Hepatocyte (in vitro differentiated cells): ENCODE results near the gene VAV1. TPM values are rescaled to one million over a fixed set of nuclear protein-coding genes. Genes with fewer than 3 reads are reported as not detected.

Source experiments
- DNase-seq: peaks from one replicate; pipeline ENCODE4 v3.0.0-alpha.2; 2016; ENCODE audit warnings: low spot score
- H2AFZ ChIP-seq: fragments of 200-600 bp; sonication (generic); 2 replicates; pipeline ENCODE4 v1.6.0; 2016; ENCODE audit warnings: antibody characterized with exemption, mild to moderate bottlenecking
- H3K27ac ChIP-seq: fragments of 200-600 bp; sonication (generic); 2 replicates; pipeline ENCODE4 v1.5.1; 2016; ENCODE audit warnings: mild to moderate bottlenecking
- H3K27me3 ChIP-seq: fragments of 200-600 bp; sonication (generic); 2 replicates; pipeline ENCODE4 v1.6.1; 2016
- H3K36me3 ChIP-seq: fragments of 200-600 bp; sonication (generic); replicated peaks from 2 replicates; pipeline ENCODE4 v1.5.1; 2016; ENCODE audit warnings: low read depth; ENCODE audit not compliant: insufficient read depth
- H3K4me1 ChIP-seq: fragments of 200-600 bp; sonication (generic); 2 replicates; pipeline ENCODE4 v1.5.1; 2016; ENCODE audit warnings: mild to moderate bottlenecking, moderate library complexity; ENCODE audit not compliant: insufficient read depth
- H3K4me2 ChIP-seq: fragments of 200-600 bp; sonication (generic); 2 replicates; pipeline ENCODE4 v1.6.0; 2016
- H3K4me3 ChIP-seq: fragments of 200-600 bp; sonication (generic); 2 replicates; pipeline ENCODE4 v1.5.1; 2016; ENCODE audit warnings: mild to moderate bottlenecking
- H3K79me2 ChIP-seq: fragments of 200-600 bp; sonication (generic); 2 replicates; pipeline ENCODE4 v1.6.0; 2017; ENCODE audit warnings: mild to moderate bottlenecking
- H3K9me2 ChIP-seq: fragments of 200-600 bp; sonication (generic); replicated peaks from 2 replicates; pipeline ENCODE4 v1.6.0; 2017; ENCODE audit warnings: mild to moderate bottlenecking; ENCODE audit not compliant: insufficient read depth
- H3K9me3 ChIP-seq: fragments of 200-600 bp; sonication (generic); 2 replicates; pipeline ENCODE4 v1.5.1; 2016; ENCODE audit warnings: low read depth, mild to moderate bottlenecking
- H4K20me1 ChIP-seq: fragments of 200-600 bp; sonication (generic); 2 replicates; pipeline ENCODE4 v1.6.0; 2016; ENCODE audit warnings: mild to moderate bottlenecking; ENCODE audit not compliant: insufficient read depth, poor library complexity, severe bottlenecking
- EZH2 ChIP-seq: fragments of 200-600 bp; sonication (generic); IDR thresholded peaks from 2 replicates; pipeline ENCODE4 v1.6.1; 2016; ENCODE audit warnings: antibody characterized with exemption, mild to moderate bottlenecking, borderline replicate concordance
- EZH2phosphoT487 ChIP-seq: fragments of 200-600 bp; sonication (generic); IDR thresholded peaks from one replicate; pipeline ENCODE4 v1.6.1; 2018; ENCODE audit warnings: antibody characterized with exemption, mild to moderate bottlenecking, low read depth, moderate library complexity; ENCODE audit not compliant: unreplicated experiment, severe bottlenecking
- WGBS: methylation state at CpG from one replicate; pipeline ENCODE4 v1.1.6; 2016; ENCODE audit warnings: low lambda C conversion rate; ENCODE audit errors: missing lambda C conversion rate; 5-methylcytosine and 5-hydroxymethylcytosine counted together
- polyA plus RNA-seq: library from polyadenylated mRNA; unstranded; fragments of >200 nt; fragmentation: Nextera tagmentation; extraction: Ambion mirVana; gene quantifications from 2 replicates; pipeline ENCODE4 v1.2.1, GENCODE V29; 2016
- total RNA-seq: library from RNA; depleted of rRNA; stranded (reverse); fragments of >200 nt; gene quantifications from 2 replicates; pipeline ENCODE4 v1.2.3, GENCODE V29; 2014
- TF ChIP-seq, protein P1 (sequence below): fragments of 200-600 bp; sonication (generic); IDR thresholded peaks from 2 replicates; pipeline ENCODE4 v1.5.1; 2016; ENCODE audit warnings: antibody characterized with exemption, mild to moderate bottlenecking; ENCODE audit not compliant: poor library complexity

Gene VAV1
- total and polyA plus RNA-seq, 2 experiments from 2014 or later, result 0.23 TPM; not detected in 1

DNA sequence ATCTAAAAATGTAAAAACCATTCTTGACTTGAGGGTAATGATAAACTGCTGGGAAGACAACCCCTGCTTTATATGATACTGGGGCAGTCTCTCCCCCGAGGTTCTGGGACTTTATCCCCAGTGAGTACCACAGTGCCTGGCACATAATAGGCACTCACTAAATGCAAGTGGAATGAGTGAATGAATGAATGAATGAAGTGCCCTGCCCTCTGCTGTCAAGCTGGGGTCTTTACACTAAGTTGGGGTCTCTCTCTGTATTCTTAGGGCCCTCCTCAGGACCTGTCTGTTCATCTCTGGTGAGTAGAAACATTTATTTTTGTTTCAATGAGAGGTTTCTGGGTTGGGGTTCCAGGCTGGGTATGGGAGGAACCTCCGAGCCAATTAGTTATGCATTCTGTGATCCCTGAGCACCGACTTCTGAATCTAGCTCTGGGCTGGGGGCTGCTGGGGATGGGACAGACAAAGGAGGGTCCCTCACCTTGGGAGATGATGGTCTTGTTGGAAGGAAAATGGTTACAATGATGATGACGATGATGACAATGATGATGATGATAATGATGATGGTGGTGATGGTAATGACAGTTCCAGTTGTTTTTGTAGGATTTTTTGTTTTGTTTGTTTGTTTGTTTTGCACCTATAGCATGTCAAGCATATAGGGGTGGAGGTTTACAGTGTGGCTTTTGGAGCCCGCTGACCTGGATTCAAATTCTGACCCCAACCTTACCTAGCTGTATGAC is 70.5 kb downstream of the VAV1 start:
- Histone ChIP-seq H3K27ac (no peak overlapping the region), H3K36me3 (no peaks in the 10 kb centered on the region), H3K4me3 (no peak overlapping the region), H3K79me2 (no peaks in the 10 kb centered on the region), H3K4me1 (no peaks in the 10 kb centered on the region), H4K20me1 (no peaks in the 10 kb centered on the region), H3K4me2 (no peak overlapping the region), H3K27me3 (no peaks in the 10 kb centered on the region), H3K9me2 (no peaks in the 10 kb centered on the region), H3K9me3 (no peaks in the 10 kb centered on the region), H2AFZ (no peak overlapping the region)
- WGBS, result 82% methylated on average over 5 of the region's 5 CpGs
- TF ChIP-seq EZH2phosphoT487 (no peak), EZH2 (no peak)
- TF ChIP-seq, protein P1, sequence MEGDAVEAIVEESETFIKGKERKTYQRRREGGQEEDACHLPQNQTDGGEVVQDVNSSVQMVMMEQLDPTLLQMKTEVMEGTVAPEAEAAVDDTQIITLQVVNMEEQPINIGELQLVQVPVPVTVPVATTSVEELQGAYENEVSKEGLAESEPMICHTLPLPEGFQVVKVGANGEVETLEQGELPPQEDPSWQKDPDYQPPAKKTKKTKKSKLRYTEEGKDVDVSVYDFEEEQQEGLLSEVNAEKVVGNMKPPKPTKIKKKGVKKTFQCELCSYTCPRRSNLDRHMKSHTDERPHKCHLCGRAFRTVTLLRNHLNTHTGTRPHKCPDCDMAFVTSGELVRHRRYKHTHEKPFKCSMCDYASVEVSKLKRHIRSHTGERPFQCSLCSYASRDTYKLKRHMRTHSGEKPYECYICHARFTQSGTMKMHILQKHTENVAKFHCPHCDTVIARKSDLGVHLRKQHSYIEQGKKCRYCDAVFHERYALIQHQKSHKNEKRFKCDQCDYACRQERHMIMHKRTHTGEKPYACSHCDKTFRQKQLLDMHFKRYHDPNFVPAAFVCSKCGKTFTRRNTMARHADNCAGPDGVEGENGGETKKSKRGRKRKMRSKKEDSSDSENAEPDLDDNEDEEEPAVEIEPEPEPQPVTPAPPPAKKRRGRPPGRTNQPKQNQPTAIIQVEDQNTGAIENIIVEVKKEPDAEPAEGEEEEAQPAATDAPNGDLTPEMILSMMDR, result no peak
- no peak for DNase-seq

DNA sequence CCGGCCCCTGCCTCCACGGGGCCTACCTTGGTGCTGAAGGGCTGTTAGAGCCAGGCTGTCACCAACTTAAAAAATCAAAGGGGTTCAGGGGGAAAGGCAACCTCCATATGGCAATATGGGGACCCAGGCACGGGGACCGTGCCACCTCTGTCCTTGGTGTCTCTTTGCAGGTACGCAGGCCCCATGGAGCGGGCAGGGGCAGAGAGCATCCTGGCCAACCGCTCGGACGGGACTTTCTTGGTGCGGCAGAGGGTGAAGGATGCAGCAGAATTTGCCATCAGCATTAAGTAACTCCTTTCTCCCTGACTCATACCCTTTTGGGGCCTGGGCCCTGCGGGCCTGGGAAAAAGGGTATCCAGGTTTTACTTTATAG is 75.3 kb downstream of the VAV1 start:
- 94% methylated on average over 11 of the region's 11 CpGs for WGBS

DNA sequence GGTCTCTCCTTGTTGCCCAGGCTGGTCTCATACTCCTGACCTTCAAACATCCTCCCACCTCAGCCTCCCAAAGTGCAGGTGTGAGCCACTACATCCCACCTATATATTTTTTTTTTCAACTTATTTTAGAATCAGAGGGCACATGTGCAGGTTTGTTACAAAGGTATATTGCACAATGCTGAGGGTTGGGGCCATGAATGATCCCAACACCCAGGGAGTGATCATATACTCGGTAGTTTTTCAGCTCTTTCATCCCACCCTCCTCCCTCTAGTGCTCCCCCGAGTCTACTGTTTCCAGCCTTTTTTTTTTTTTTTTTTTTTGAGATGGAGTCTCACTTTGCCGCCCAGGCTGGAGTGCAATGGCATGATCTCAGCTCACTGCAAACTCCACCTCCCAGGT is 76.5 kb downstream of the VAV1 start:
- Histone ChIP-seq H3K27me3 (no peaks in the 10 kb centered on the region), H3K79me2 (no peaks in the 10 kb centered on the region), H3K36me3 (no peaks in the 10 kb centered on the region), H3K4me2 (no peak overlapping the region), H3K4me3 (no peak overlapping the region), H3K9me3 (no peaks in the 10 kb centered on the region), H4K20me1 (no peaks in the 10 kb centered on the region), H3K27ac (no peak overlapping the region), H3K9me2 (no peaks in the 10 kb centered on the region), H2AFZ (no peak overlapping the region), H3K4me1 (no peaks in the 10 kb centered on the region)
- no peak for DNase-seq
- TF ChIP-seq EZH2 (no peak), EZH2phosphoT487 (no peak)
- TF ChIP-seq, protein P1, result no peak
- 78% methylated on average over 3 of the region's 3 CpGs for WGBS

More for the DNA sequence above, 75.3 kb downstream of the VAV1 start:
- Histone ChIP-seq H3K9me2 (no peaks in the 10 kb centered on the region), H3K27ac (no peak overlapping the region), H3K79me2 (no peaks in the 10 kb centered on the region), H3K9me3 (no peaks in the 10 kb centered on the region), H3K4me3 (no peak overlapping the region), H3K4me1 (no peaks in the 10 kb centered on the region), H2AFZ (no peak overlapping the region), H3K4me2 (no peak overlapping the region), H3K36me3 (no peaks in the 10 kb centered on the region), H4K20me1 (no peaks in the 10 kb centered on the region), H3K27me3 (no peaks in the 10 kb centered on the region)
- DNase-seq, result no peak
- no peak for TF ChIP-seq EZH2phosphoT487
- TF ChIP-seq, protein P1, result no peak
